Upper lobe of left lung (tissue), 4 donors: ENCODE data around the gene MRM1.

ENCODE experiments used
- CTCF ChIP-seq, 6 experiments: fragments of 450-650 bp in 4 of 6; fragments of 200-600 bp in 2 of 6; sonication (generic) in 2 of 6; IDR thresholded peaks; one replicate each; pipeline ENCODE4 v1.5.1; 2016 to 2019; ENCODE audit warnings: antibody characterized with exemption in 6 of 6
- POLR2A ChIP-seq, 4 donors: fragments of 450-650 bp; IDR thresholded peaks; one replicate each; pipeline ENCODE4 v1.5.1; 2016 to 2017; ENCODE audit warnings: antibody characterized with exemption in 4 of 4, mild to moderate bottlenecking in 2 of 4
- POLR2AphosphoS5 ChIP-seq, 2 donors: sonication (generic); formaldehyde crosslinking; IDR thresholded peaks; one replicate each; pipeline ENCODE4 v1.5.1; 2017; ENCODE audit warnings: antibody characterized with exemption in 2 of 2

DNA sequence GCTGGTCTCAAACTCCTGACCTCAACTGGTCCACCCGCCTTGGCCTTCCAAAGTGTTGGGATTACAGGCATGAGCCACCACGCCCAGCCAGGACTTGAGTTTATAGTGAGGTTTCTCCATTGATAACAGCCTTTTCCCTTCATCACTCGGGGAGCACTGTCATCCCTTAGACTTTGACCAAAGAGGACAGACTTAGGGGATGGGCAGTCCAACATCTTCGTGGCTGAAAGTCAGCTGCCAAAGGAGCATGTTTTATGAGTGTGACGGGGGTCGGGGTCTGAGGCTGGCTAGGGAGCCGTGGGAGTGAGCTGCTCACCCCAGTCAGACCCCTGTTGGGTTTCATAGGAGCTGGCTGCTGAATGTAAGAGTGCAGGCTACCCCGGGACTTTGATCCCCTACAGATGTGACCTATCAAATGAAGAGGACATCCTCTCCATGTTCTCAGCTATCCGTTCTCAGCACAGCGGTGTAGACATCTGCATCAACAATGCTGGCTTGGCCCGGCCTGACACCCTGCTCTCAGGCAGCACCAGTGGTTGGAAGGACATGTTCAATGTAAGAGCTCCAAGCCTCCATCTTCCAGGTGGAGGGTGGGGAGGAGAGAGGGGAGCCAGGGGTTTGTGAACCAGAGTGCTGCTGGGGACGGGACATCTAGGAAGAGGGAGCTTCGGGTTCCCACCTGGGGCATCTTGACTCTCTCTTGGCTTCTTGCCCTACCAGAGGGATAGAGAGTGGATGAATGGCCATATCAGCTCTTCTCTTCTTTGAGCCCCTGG lies 6.6 kb upstream of the MRM1 start:
- TF ChIP-seq CTCF (IDR thresholded peaks at IDR 0.05), result no peak
- no peak for TF ChIP-seq POLR2AphosphoS5 (IDR thresholded peaks at IDR 0.05)
- TF ChIP-seq POLR2A (IDR thresholded peaks at IDR 0.05), result no peak
